Heart right ventricle (tissue), 16 donors: ENCODE data around the gene NR3C1. TPM values are rescaled to one million over a fixed set of nuclear protein-coding genes. Genes with fewer than 3 reads are reported as not detected.

Experiments
- ATAC-seq, 8 donors: fragments of 200-7000 bp; cut with Tn5 transposase; one replicate each; pipeline ENCODE4 v1.9.1; 2020; ENCODE audit warnings: mild to moderate bottlenecking in 8 of 8, moderate library complexity in 8 of 8, moderate number of reproducible peaks in 1 of 8
- DNase-seq, 2 donors: peaks; one replicate each; pipeline ENCODE4 v3.0.0-alpha.2; 2020
- H3K27ac ChIP-seq, 10 donors: fragments of 200-600 bp; sonication (generic) in 2 of 10; one replicate each; pipeline versions ENCODE4 v1.5.0 to v1.8.0; 2020 to 2022; ENCODE audit warnings: mild to moderate bottlenecking in 3 of 10
- H3K27me3 ChIP-seq, 7 donors: fragments of 200-600 bp; one replicate each; pipeline ENCODE4 v1.8.0; 2021 to 2022; ENCODE audit warnings: mild to moderate bottlenecking in 2 of 7
- H3K36me3 ChIP-seq, 9 donors: fragments of 200-600 bp; sonication (generic) in 1 of 9; one replicate each; pipeline versions ENCODE4 v1.5.0 to v1.8.0; 2020 to 2022; ENCODE audit warnings: mild to moderate bottlenecking in 2 of 9
- H3K4me1 ChIP-seq, 9 donors: fragments of 200-600 bp; sonication (generic) in 1 of 9; one replicate each; pipeline versions ENCODE4 v1.5.0 to v1.8.0; 2020 to 2022; ENCODE audit warnings: mild to moderate bottlenecking in 4 of 9
- H3K4me3 ChIP-seq, 10 donors: fragments of 200-600 bp; sonication (generic) in 2 of 10; one replicate each; pipeline versions ENCODE4 v1.5.0 to v1.8.0; 2020 to 2022; ENCODE audit warnings: mild to moderate bottlenecking in 7 of 10, moderate library complexity in 2 of 10
- H3K9me3 ChIP-seq, 11 donors: fragments of 200-600 bp in 10 of 11; sonication (generic) in 2 of 11; one replicate each; pipeline versions ENCODE4 v1.5.0 to v1.8.0; 2013 to 2022; ENCODE audit warnings: mild to moderate bottlenecking in 2 of 11, control low read depth in 1 of 11, moderate library complexity in 1 of 11
- CTCF ChIP-seq, 9 donors: fragments of 200-600 bp; sonication (generic) in 2 of 9; IDR thresholded peaks; one replicate each; pipeline versions ENCODE4 v1.5.0 to v1.8.0; 2021 to 2022; ENCODE audit warnings: antibody characterized with exemption in 9 of 9, mild to moderate bottlenecking in 5 of 9, moderate library complexity in 1 of 9
- WGBS, 2 donors: extraction: QIAGEN DNeasy Blood & Tissue Kit; methylation state at CpG; one replicate each; pipeline ENCODE4 v1.1.7; 2013; ENCODE audit warnings: inconsistent platforms in 1 of 2; 5-methylcytosine and 5-hydroxymethylcytosine counted together
- intact Hi-C, 10 donors: fragments of 100-400 bp; cut with DNase I; formaldehyde crosslinking; loops; one replicate each; pipeline versions ENCODE4 v1.11.1 to v1.14.2; 2022
- polyA plus RNA-seq, 2 donors: library from polyadenylated mRNA; stranded (reverse); fragments of 200-250 nt; gene quantifications; one replicate each; pipeline ENCODE4 v1.2.3, GENCODE V29; 2013
- total RNA-seq, 10 donors: library from RNA; stranded (reverse); fragmentation: NEBNext Ultra II Directional in 3 of 10; extraction: Animal tissue kit (Norgen Biotek cat#: 25700) in 3 of 10; gene quantifications; one replicate each; pipeline versions ENCODE4 v1.2.1 to v1.2.4, GENCODE V29; 2021 to 2023
- donor health status: Arrhythmogenic right ventricular cardiomyopathy.
- donor health status: ischemic (EF 13 %, LVEDD 7.1; RV severe dilation, severe dysfunction).
- donor health status: healthy with polysubstance abuse.
- donor health status: DM: no; HTN: yes; CAD: no.
- donor health status: DM: no; HTN: no; CAD: no.
- donor health status: ischemic (EF 25% LVEDD 6.9; RV normal size, moderate dysfunction).
- donor health status: ischemic (EF 25% LVEDD 5.7; RV mildly dilated, moderate dysfunction).
- donor health status: healthy.
- donor health status: DM: yes; HTN: yes; CAD: no.
- donor health status: Ischemic cardiomyopathy.
- donor health status: ischemic (EF 35%, LVEDD 5.7; RV mildly dilated, moderate dysfunction).
- donor health status: nonischemic (EF 11% LVEDD 7.7; RV severe dilation, severe dysfunction).
- donor health status: DM: yes; HTN: yes; CAD: no.
- donor health status: PGD.
- donor health status: ischemic (EF 29% LVEDD 5.4; RV normal size, mild dysfunction).
- donor health status: nonischemic (EF 23%, LVEDD 6.1; RV moderate dilation, normal function).

The NR3C1 gene
- total and polyA plus RNA-seq, 12 donors: 11.0 to 62.3 (median 44.6) TPM

- no peak for DNase-seq
- H3K4me1 ChIP-seq: peaks cover 4 to 100% (median 91%) of the 10 kb centered on the region in 9 donors
- peak overlapping the region in 2 of 10 donors; percentile 18 to 73 for H3K27ac ChIP-seq
- TF ChIP-seq CTCF (IDR thresholded peaks at IDR 0.05): no peak
- H3K9me3 ChIP-seq: no peaks in the 10 kb centered on the region
- no peaks in the 10 kb centered on the region for H3K36me3 ChIP-seq
- no peak overlapping the region for H3K4me3 ChIP-seq
- no peak for ATAC-seq
- intact Hi-C loops: loop anchor here in 1 of 10 donors (5.0 kb wide), 1 partner anchor 48 kb away; no protein-coding TSS in a partner anchor
- H3K27me3 ChIP-seq: no peaks in the 10 kb centered on the region
Measured at GRCh38 chr5:143349177-143349576, 54.3 kb downstream of the NR3C1 start.

- 38 to 52% methylated on average over 3 of the region's 3 CpGs for WGBS, 2 donors
- intact Hi-C loops: loop anchor here in 1 of 10 donors (5.0 kb wide), 1 partner anchor 49 kb away; no protein-coding TSS in a partner anchor
- no peak for TF ChIP-seq CTCF (IDR thresholded peaks at IDR 0.05)
- H3K4me3 ChIP-seq: no peak overlapping the region
- H3K4me1 ChIP-seq: peaks cover 4 to 100% (median 89%) of the 10 kb centered on the region in 9 donors
- no peak for DNase-seq
- H3K27me3 ChIP-seq: no peaks in the 10 kb centered on the region
- H3K27ac ChIP-seq: peak overlapping the region in 7 of 10 donors; percentile 4 to 73 (median 46)
- H3K36me3 ChIP-seq: no peaks in the 10 kb centered on the region
- no peaks in the 10 kb centered on the region for H3K9me3 ChIP-seq
- peak in 6 of 8 donors; percentile 9 to 66 (median 40) for ATAC-seq
Measured at GRCh38 chr5:143347698-143348344, 55.7 kb downstream of the NR3C1 start.

- ATAC-seq (no peak), DNase-seq (no peak)
- H3K4me1 ChIP-seq: peaks cover 4 to 100% (median 91%) of the 10 kb centered on the region in 9 donors
- H3K27me3 ChIP-seq: no peaks in the 10 kb centered on the region
- 3 to 15% methylated on average over 1 of the region's 1 CpG for WGBS, 2 donors
- intact Hi-C loops: loop anchor here in 1 of 10 donors (5.0 kb wide), 1 partner anchor 50 kb away; no protein-coding TSS in a partner anchor
- no peak for TF ChIP-seq CTCF (IDR thresholded peaks at IDR 0.05)
- H3K9me3 ChIP-seq: no peaks in the 10 kb centered on the region
- no peak overlapping the region for H3K4me3 ChIP-seq
- H3K36me3 ChIP-seq: no peaks in the 10 kb centered on the region
- H3K27ac ChIP-seq: peak overlapping the region in 7 of 10 donors; percentile 4 to 73 (median 46)
Measured at GRCh38 chr5:143347046-143347445, 56.4 kb downstream of the NR3C1 start.

- Histone ChIP-seq H3K4me3 (no peak overlapping the region), H3K27me3 (no peaks in the 10 kb centered on the region), H3K9me3 (no peaks in the 10 kb centered on the region), H3K27ac (peak overlapping the region in 4 of 10 donors; percentile 14 to 73 (median 41)), H3K36me3 (no peaks in the 10 kb centered on the region), H3K4me1 (peaks cover 4 to 100% (median 90%) of the 10 kb centered on the region in 9 donors)
- ATAC-seq (no peak), DNase-seq (no peak)
- intact Hi-C loops: loop anchor here in 1 of 10 donors (5.0 kb wide), 1 partner anchor 51 kb away; no protein-coding TSS in a partner anchor
- WGBS, 2 donors: 50 to 58% methylated on average over 1 of the region's 1 CpG
- no peak for TF ChIP-seq CTCF (IDR thresholded peaks at IDR 0.05)
Measured at GRCh38 chr5:143345671-143346440, 57.6 kb downstream of the NR3C1 start.
